ENCODE data around the gene MSL3B.

- TF ChIP-seq CTCF (IDR thresholded peaks at IDR 0.05) (no peak), POLR2A (IDR thresholded peaks at IDR 0.05) (no peak)
Observed at GRCh38 chr2:233838726-233839446, 29.3 kb downstream of the MSL3B start.

Measured in body of pancreas (tissue), 4 donors.